NCI-H128 (cell line): Measurements from ENCODE around the gene ST7.
A peak's percentile ranks its signal among the peaks of the same experiment; 100 is the strongest.

Experiments
- DNase-seq: peaks from one replicate; lab custom pipeline; 2025; ENCODE audit not compliant: unreplicated experiment; lab: John Stamatoyannopoulos, UW

The ST7 gene

GRCh38 chr7:117251687-117252086 is 298.4 kb downstream of the ST7 start:
- DNase-seq, result no peak

- no peak for DNase-seq
Measured at GRCh38 chr7:117259615-117260014, 306.3 kb downstream of the ST7 start.

GRCh38 chr7:117262546-117262945 is 309.2 kb downstream of the ST7 start:
- DNase-seq, result no peak

GRCh38 chr7:117264716-117265115 is 311.4 kb downstream of the ST7 start:
- no peak for DNase-seq

- DNase-seq, result no peak
Measured at GRCh38 chr7:117269417-117269816, 316.1 kb downstream of the ST7 start.

- no peak for DNase-seq
Measured at GRCh38 chr7:117269886-117270285, 316.6 kb downstream of the ST7 start.

- no peak for DNase-seq
Measured at GRCh38 chr7:117270371-117270770, 317.1 kb downstream of the ST7 start.

GRCh38 chr7:117271566-117271965 is 318.3 kb downstream of the ST7 start:
- no peak for DNase-seq

- no peak for DNase-seq
Measured at GRCh38 chr7:117272017-117272759, 318.9 kb downstream of the ST7 start.

GRCh38 chr7:117273325-117273724 is 320.0 kb downstream of the ST7 start:
- no peak for DNase-seq

- DNase-seq, result peak; percentile 30
Measured at GRCh38 chr7:117273814-117274225, 320.5 kb downstream of the ST7 start.

- no peak for DNase-seq
Measured at GRCh38 chr7:117274951-117275350, 321.6 kb downstream of the ST7 start.

- DNase-seq, result no peak
Measured at GRCh38 chr7:117277576-117277975, 324.3 kb downstream of the ST7 start.

- no peak for DNase-seq
Measured at GRCh38 chr7:117278040-117278439, 324.7 kb downstream of the ST7 start.

GRCh38 chr7:117279203-117279602 is 325.9 kb downstream of the ST7 start:
- DNase-seq, result no peak
